Tibial nerve (tissue), 4 donors: ENCODE measurements around the gene RPS6KA5. TPM values are rescaled to one million over a fixed set of nuclear protein-coding genes. Genes with fewer than 3 reads are reported as not detected.

ENCODE experiments used
- DNase-seq, 2 donors: peaks; one replicate each; pipeline ENCODE4 v3.0.0-alpha.2; 2019; ENCODE audit warnings: low spot score in 2 of 2
- H3K27ac ChIP-seq, 4 donors: fragments of 200-600 bp; sonication (generic) in 3 of 4; one replicate each; pipeline ENCODE4 v1.5.1; 2017 to 2019; ENCODE audit warnings: mild to moderate bottlenecking in 1 of 4
- H3K27me3 ChIP-seq, 2 donors: fragments of 200-600 bp; sonication (generic) in 1 of 2; one replicate each; pipeline versions ENCODE4 v1.5.1 to v1.6.0; 2017 to 2019
- H3K36me3 ChIP-seq, 3 donors: fragments of 200-600 bp; sonication (generic); one replicate each; pipeline ENCODE4 v1.5.1; 2018 to 2019
- H3K4me1 ChIP-seq, 4 donors: fragments of 200-600 bp; sonication (generic) in 3 of 4; one replicate each; pipeline ENCODE4 v1.5.1; 2017 to 2019
- H3K4me3 ChIP-seq, 4 donors: fragments of 200-600 bp; sonication (generic) in 3 of 4; one replicate each; pipeline ENCODE4 v1.5.1; 2017 to 2019; ENCODE audit warnings: mild to moderate bottlenecking in 1 of 4, moderate library complexity in 1 of 4
- H3K9me3 ChIP-seq, 4 donors: fragments of 200-600 bp; sonication (generic) in 3 of 4; one replicate each; pipeline ENCODE4 v1.5.1; 2017 to 2019
- CTCF ChIP-seq, 5 experiments: fragments of 200-600 bp in 3 of 5; fragments of 450-650 bp in 2 of 5; sonication (generic) in 3 of 5; IDR thresholded peaks; one replicate each; pipeline ENCODE4 v1.5.1; 2016 to 2019; ENCODE audit warnings: antibody characterized with exemption in 5 of 5, mild to moderate bottlenecking in 3 of 5, moderate library complexity in 2 of 5
- EP300 ChIP-seq, 2 donors: sonication (generic); formaldehyde crosslinking; IDR thresholded peaks; one replicate each; pipeline ENCODE4 v1.6.1; 2017; ENCODE audit warnings: antibody characterized with exemption in 2 of 2, mild to moderate bottlenecking in 1 of 2
- POLR2A ChIP-seq, 2 donors: fragments of 450-650 bp; IDR thresholded peaks; one replicate each; pipeline ENCODE4 v1.6.1; 2017; ENCODE audit warnings: antibody characterized with exemption in 2 of 2, mild to moderate bottlenecking in 2 of 2, moderate library complexity in 2 of 2
- WGBS, 2 donors: methylation state at CpG; one replicate each; pipeline ENCODE4 v1.1.5; 2018; 5-methylcytosine and 5-hydroxymethylcytosine counted together
- total RNA-seq, 4 donors: library from RNA; depleted of rRNA; stranded (reverse); fragments of >200 nt; gene quantifications; one replicate each; pipeline ENCODE4 v1.1.0, GENCODE V29; 2016

The RPS6KA5 gene
- total RNA-seq, 4 donors from 2014 or later: 8.4 to 12.7 (median 10.1) TPM

- no peaks in the 10 kb centered on the region for H3K36me3 ChIP-seq
- H3K4me3 ChIP-seq: peak overlapping the region; percentile 90 to 97 (median 94)
- no peaks in the 10 kb centered on the region for H3K9me3 ChIP-seq
- no peak for DNase-seq
- H3K27me3 ChIP-seq: no peaks in the 10 kb centered on the region
- H3K4me1 ChIP-seq: peaks cover 0 to 36% (median 5%) of the 10 kb centered on the region in 4 donors
- 2 to 3% methylated on average over 12 to 21 of the region's 72 CpGs for WGBS, 2 donors
- no peak for TF ChIP-seq CTCF (IDR thresholded peaks at IDR 0.05)
- no peak for TF ChIP-seq EP300 (IDR thresholded peaks at IDR 0.05)
- no peak for TF ChIP-seq POLR2A (IDR thresholded peaks at IDR 0.05)
- peak overlapping the region; percentile 99 to 100 (median 99) for H3K27ac ChIP-seq
Measured at GRCh38 chr14:91059576-91060350, 678 bp downstream of the RPS6KA5 start.

GRCh38 chr14:91058042-91058581 is 2.3 kb downstream of the RPS6KA5 start:
- no peaks in the 10 kb centered on the region for H3K36me3 ChIP-seq
- no peak for DNase-seq
- 42 to 54% methylated on average over 6 of the region's 6 CpGs for WGBS, 2 donors
- H3K9me3 ChIP-seq: no peaks in the 10 kb centered on the region
- TF ChIP-seq EP300 (IDR thresholded peaks at IDR 0.05) (no peak), POLR2A (IDR thresholded peaks at IDR 0.05) (no peak)
- peaks cover 0 to 36% (median 3%) of the 10 kb centered on the region in 4 donors for H3K4me1 ChIP-seq
- H3K27me3 ChIP-seq: no peaks in the 10 kb centered on the region
- H3K4me3 ChIP-seq: no peak overlapping the region
- H3K27ac ChIP-seq: peak overlapping the region in 2 of 4 donors; percentile 99 to 100

- WGBS, 2 donors: 95 to 97% methylated on average over 3 of the region's 3 CpGs
- TF ChIP-seq CTCF (IDR thresholded peaks at IDR 0.05) (no peak), EP300 (IDR thresholded peaks at IDR 0.05) (no peak), POLR2A (IDR thresholded peaks at IDR 0.05) (no peak)
- Histone ChIP-seq H3K9me3 (no peaks in the 10 kb centered on the region), H3K27me3 (no peaks in the 10 kb centered on the region), H3K27ac (no peak overlapping the region), H3K36me3 (no peaks in the 10 kb centered on the region), H3K4me3 (no peak overlapping the region), H3K4me1 (peaks cover 0 to 22% (median 3%) of the 10 kb centered on the region in 4 donors)
- no peak for DNase-seq
Measured at GRCh38 chr14:91056361-91056760, 4.1 kb downstream of the RPS6KA5 start.

GRCh38 chr14:91055016-91055415 is 5.4 kb downstream of the RPS6KA5 start:
- peaks cover 0 to 21% (median 3%) of the 10 kb centered on the region in 4 donors for H3K4me1 ChIP-seq
- H3K27ac ChIP-seq: no peak overlapping the region
- no peak for DNase-seq

GRCh38 chr14:91048676-91049075 is 11.8 kb downstream of the RPS6KA5 start:
- no peak for TF ChIP-seq POLR2A (IDR thresholded peaks at IDR 0.05)
- TF ChIP-seq CTCF (IDR thresholded peaks at IDR 0.05): no peak
- no peak for TF ChIP-seq EP300 (IDR thresholded peaks at IDR 0.05)
- Histone ChIP-seq H3K4me1 (peaks cover 0 to 11% (median 0%) of the 10 kb centered on the region in 4 donors), H3K4me3 (no peak overlapping the region), H3K9me3 (no peaks in the 10 kb centered on the region), H3K36me3 (no peaks in the 10 kb centered on the region), H3K27me3 (no peaks in the 10 kb centered on the region), H3K27ac (no peak overlapping the region)
- WGBS, 2 donors: 92 to 93% methylated on average over 1 of the region's 1 CpG
- DNase-seq: no peak

More at GRCh38 chr14:91055016-91055415, 5.4 kb downstream of the RPS6KA5 start:
- TF ChIP-seq CTCF (IDR thresholded peaks at IDR 0.05) (no peak), EP300 (IDR thresholded peaks at IDR 0.05) (no peak), POLR2A (IDR thresholded peaks at IDR 0.05) (no peak)
- Histone ChIP-seq H3K9me3 (no peaks in the 10 kb centered on the region), H3K4me3 (no peak overlapping the region), H3K27me3 (no peaks in the 10 kb centered on the region), H3K36me3 (no peaks in the 10 kb centered on the region)
